GM18499 (cell line): ENCODE measurements around the gene SUN1.
"Not testable (repeated sequence)": the region's sequence is repeated elsewhere in the genome, so short reads cannot be mapped to it uniquely, and the experiment has no call there.

ENCODE experiments used
- ATAC-seq: cut with Tn5 transposase; IDR thresholded peaks from one replicate; pipeline ENCODE4 v1.9.1; 2021; ENCODE audit warnings: moderate number of reproducible peaks; ENCODE audit not compliant: insufficient read depth, unreplicated experiment

The SUN1 gene

DNA sequence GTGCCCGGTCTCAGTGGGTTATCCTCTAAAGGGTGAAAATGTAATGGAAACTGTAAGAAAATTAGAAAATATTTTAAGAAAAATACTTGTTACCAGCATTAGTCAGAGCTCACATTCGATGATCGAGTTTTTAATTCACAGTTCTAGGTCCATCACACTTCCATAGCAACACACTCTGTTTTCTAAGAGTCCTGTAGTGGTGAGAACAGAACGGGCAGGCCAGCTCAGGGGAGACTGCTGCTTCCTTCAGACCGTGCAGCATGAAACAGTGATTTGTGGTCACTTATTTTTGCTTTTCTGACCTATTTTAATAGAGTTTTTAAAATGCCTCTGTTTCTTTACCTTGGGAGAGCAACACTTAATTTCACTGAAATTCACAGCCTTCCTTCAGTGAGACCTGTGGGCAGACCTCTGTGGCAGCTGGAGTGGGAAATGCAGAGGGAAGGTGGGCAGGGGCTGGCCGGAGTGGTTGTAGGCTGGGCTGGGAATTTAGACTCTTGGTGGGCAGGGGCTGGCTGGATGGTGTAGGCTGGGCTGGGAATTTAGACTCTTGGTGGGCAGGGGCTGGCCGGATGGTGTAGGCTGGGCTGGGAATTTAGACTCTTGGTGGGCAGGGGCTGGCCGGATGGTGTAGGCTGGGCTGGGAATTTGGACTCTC is 1.5 kb downstream of the SUN1 start:
- no peak for ATAC-seq

- no peak for ATAC-seq
Measured at GRCh38 chr7:834277-834676, 2.0 kb downstream of the SUN1 start.

DNA sequence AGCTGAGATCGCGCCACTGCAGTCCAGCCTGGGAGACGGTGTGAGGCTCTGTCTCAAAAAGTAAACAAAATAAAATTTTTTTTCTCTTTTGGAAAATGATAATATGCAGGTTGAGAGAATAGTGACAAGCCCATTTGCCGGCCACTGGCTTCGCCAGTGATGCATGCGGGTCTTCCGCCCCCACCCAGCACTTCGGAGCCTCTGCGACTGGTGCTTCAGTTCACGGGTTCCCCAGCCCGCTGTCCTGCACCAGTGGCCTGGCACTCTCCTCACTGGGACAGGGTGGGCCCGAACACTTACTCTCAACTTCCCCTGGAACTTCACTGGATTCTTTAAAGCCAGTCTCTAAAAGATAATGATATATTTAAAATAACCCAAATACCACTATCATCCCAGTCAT is 2.7 kb downstream of the SUN1 start:
- no peak for ATAC-seq

DNA sequence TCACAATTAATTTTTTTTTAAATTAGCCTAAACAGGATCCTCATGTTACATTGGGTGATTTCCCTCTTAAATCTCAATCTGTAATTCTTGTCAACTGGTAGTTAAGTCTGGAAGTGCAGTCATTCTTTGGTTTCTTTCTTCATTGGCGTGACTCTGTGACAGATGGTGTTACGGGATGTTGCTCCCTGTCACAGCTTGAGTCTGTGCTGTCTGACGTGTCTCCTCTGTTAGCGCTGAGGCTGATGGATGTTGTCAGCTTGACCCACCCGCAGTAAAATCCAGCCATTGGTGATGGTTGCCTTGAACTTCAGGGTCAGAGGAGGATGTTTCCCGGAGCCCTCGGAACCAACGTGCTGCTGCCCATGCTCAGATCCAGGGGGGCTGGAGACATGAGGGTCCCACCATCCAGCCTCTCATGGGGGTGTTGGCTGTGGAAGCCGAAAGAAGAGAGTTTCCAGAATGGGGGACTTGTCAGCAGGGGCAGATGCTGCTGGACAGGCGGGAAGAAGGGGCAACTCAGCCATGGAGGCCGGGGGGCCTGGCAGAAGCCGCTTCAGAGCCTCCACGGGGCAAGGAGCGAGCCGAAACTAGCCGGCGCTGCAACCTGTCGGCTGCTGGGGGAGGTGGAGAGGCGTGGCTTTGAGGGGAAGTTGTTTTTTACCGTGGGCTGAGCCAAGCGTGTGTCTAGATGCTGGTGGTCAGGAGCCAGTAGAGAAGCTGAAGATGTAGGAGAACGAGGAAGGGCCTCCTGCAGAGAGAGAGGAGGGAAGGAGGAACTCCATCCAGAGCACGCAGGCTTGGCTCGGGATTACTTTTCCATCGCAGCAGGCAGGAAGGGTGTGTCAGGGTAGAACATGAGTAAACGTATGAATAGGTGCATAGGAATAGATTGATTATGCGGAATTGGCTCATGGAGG is 3.5 kb downstream of the SUN1 start:
- no peak for ATAC-seq

DNA sequence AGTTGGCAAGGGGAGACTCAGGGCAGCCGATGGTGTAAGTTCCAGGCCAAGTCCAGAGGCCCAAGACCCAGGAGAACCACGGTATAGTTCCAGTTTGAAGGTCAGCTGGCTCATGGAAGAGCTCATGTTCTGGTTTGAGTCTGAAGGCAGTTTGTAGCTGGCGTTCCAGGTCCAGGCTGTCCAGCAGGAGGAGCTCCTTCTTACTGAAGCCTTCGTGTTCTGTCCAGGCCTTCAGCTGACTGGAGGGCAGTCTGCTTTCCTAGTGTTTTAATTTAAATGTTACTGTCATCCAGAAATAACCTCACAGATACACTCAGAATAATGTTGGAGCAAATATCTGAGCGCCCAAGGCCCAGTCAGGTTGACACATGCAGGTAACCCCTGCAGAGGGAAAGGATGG is 4.2 kb downstream of the SUN1 start:
- no peak for ATAC-seq

GRCh38 chr7:837001-837400 is 4.7 kb downstream of the SUN1 start:
- ATAC-seq: no peak

- no peak for ATAC-seq
Measured at GRCh38 chr7:840001-840600, 7.8 kb downstream of the SUN1 start.

- no peak for ATAC-seq
Measured at GRCh38 chr7:841943-842342, 9.7 kb downstream of the SUN1 start.

GRCh38 chr7:842431-843031 is 10.3 kb downstream of the SUN1 start:
- ATAC-seq: no peak

GRCh38 chr7:843230-843629 is 11.0 kb downstream of the SUN1 start:
- ATAC-seq: no peak

- no peak for ATAC-seq
Measured at GRCh38 chr7:844043-844442, 11.8 kb downstream of the SUN1 start.

DNA sequence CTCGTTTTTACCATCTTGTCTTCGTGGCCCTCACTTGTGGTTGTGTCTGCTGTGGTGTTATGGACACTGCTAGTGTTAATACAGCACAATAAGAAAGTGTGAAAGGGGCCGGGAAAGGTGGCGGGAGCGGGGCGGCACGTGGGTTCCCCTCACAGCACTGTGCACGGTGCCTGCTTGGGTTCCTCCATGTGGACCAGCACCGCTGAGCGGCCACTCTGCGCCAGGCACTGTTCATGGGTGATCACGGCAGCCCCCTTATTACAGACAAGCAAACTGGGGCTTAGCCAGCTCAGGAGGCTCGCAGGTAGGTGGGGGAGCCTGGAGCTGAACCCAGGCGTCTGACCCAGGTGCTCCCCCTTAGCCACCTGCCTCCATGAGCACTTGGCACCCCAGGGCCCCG is 12.2 kb downstream of the SUN1 start:
- ATAC-seq: no peak

DNA sequence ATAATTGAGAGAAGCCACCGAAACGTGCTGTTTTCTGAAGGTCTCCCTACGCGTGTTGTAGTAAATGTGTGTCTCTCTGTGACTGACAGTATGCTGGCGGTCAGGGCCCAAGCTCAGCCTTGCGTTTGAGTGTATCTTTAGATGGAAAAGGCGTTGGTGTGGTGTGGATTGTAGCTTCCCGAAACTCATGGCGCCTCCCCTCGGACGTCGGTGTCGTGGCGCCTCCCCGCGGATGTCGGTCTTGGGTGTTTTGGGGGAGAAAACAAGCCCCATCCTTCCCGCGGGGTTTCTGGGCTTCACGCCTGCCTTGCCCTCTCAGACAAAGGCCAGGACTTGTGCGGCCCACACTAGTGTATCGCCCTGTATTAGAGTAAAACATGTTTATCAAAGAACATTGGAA is 12.8 kb downstream of the SUN1 start:
- no peak for ATAC-seq

DNA sequence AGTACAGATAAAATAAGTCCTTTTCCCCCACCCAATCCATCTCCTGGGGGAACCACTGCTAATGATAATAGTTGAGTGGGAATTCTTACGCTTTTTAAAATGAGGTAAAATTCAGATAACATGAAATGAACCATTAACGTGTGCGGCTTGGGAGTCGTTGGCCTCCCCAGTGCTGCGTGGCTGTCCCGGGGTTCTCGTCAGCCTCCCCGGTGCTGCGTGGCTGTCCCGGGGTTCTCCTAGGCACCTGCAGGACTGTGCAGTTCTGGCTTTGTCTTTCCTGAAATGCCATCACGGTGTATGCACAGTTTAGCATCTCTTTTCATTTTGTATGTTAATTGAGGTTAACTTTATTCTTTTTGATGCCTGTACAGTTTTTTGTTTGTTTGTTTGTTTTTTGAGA is 13.5 kb downstream of the SUN1 start:
- no peak for ATAC-seq

DNA sequence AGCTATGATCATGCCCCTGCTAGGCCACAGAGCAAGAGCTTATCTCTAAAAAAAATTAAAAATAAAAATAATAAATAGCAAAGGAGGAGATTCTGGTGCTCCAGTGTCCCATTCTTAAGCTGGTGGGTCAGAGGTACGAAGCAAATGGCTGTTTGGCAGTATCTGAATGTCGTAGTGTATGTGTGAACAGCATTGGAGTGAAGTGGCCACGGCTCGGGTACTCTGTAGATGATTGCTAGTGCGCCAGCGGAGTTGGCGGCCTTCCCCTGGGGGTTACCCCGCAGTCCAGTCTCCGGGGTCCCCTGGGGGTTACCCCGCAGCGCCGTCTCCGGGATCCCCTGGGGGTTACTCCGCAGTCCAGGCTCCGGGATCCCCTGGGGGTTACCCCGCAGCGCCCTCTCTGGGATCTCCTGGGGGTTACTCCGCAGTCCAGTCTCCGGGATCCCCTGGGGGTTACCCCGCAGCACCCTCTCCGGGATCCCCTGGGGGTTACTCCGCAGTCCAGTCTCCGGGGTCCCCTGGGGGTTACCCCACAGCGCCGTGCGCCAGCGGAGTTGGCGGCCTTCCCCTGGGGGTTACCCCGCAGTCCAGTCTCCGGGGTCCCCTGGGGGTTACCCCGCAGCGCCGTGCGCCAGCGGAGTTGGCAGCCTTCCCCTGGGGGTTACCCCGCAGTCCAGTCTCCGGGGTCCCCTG is 14.8 kb downstream of the SUN1 start:
- ATAC-seq: not testable (repeated sequence)

GRCh38 chr7:847728-848127 is 15.5 kb downstream of the SUN1 start:
- ATAC-seq: not testable (repeated sequence)

GRCh38 chr7:849145-849544 is 16.9 kb downstream of the SUN1 start:
- no peak for ATAC-seq

- no peak for ATAC-seq
Measured at GRCh38 chr7:849781-850180, 17.5 kb downstream of the SUN1 start.

- ATAC-seq: no peak
Measured at GRCh38 chr7:851204-851603, 18.9 kb downstream of the SUN1 start.

GRCh38 chr7:853366-854117 is 21.3 kb downstream of the SUN1 start:
- ATAC-seq: no peak
